ENCODE data around the gene UGT1A9. TPM values are rescaled to one million over a fixed set of nuclear protein-coding genes. Genes with fewer than 3 reads are reported as not detected.
A peak's percentile ranks its signal among the peaks of the same experiment; 100 is the strongest.

UGT1A9 gene
- total RNA-seq, 2 donors from 2014 or later = not detected

- H3K4me1 Mint-ChIP-seq = no peaks in the 10 kb centered on the region
- H3K36me3 Mint-ChIP-seq (ENCODE audit: low read depth) = no peaks in the 10 kb centered on the region
- Histone ChIP-seq H3K27me3 (ENCODE audit: control insufficient read depth, insufficient read depth, low read length, poor library complexity, severe bottlenecking) (no peaks in the 10 kb centered on the region), H3K4me1 (ENCODE audit: control insufficient read depth, insufficient read depth, low read length) (no peaks in the 10 kb centered on the region), H3K36me3 (ENCODE audit: control insufficient read depth, insufficient read depth, low read length) (no peaks in the 10 kb centered on the region), H3K9me3 (ENCODE audit: control insufficient read depth, low read length) (no peaks in the 10 kb centered on the region), H3K9ac (ENCODE audit: extremely low read depth, low read length, poor library complexity, severe bottlenecking) (no peak overlapping the region), H3K27ac (ENCODE audit: low read depth, low read length) (no peak overlapping the region), H3K4me3 (ENCODE audit: low read length) (no peak overlapping the region)
- H3K4me3 Mint-ChIP-seq = no peak overlapping the region
- no peaks in the 10 kb centered on the region for H3K9me3 Mint-ChIP-seq
- no peak for TF ChIP-seq CTCF (conservative IDR thresholded peaks at IDR 0.05)
- no peak overlapping the region for H3K27ac Mint-ChIP-seq
- DNase-seq = peak; percentile 13
- WGBS, 2 experiments (ENCODE audit: insufficient coverage in 1 of 2, insufficient read length in 1 of 2) = 92 to 100% methylated on average over 3 of the region's 3 CpGs
- H3K27me3 Mint-ChIP-seq (ENCODE audit: insufficient read depth) = peaks cover 8% of the 10 kb centered on the region
Observed at GRCh38 chr2:233813236-233814055, 141.7 kb downstream of the UGT1A9 start.

GRCh38 chr2:233814056-233814835 is 142.5 kb downstream of the UGT1A9 start:
- no peaks in the 10 kb centered on the region for H3K9me3 ChIP-seq (ENCODE audit: control insufficient read depth, low read length)
- H3K27ac Mint-ChIP-seq = no peak overlapping the region
- DNase-seq = peak; percentile 57
- no peak overlapping the region for H3K4me3 Mint-ChIP-seq
- H3K27ac ChIP-seq (ENCODE audit: low read depth, low read length) = no peak overlapping the region
- H3K36me3 ChIP-seq (ENCODE audit: control insufficient read depth, insufficient read depth, low read length) = no peaks in the 10 kb centered on the region
- H3K4me3 ChIP-seq (ENCODE audit: low read length) = no peak overlapping the region
- no peaks in the 10 kb centered on the region for H3K4me1 Mint-ChIP-seq
- WGBS, 2 experiments (ENCODE audit: insufficient coverage in 1 of 2, insufficient read length in 1 of 2) = 86% methylated on average over 2 of the region's 2 CpGs; no CpG with 5 or more reads in 1 of the 2 experiments
- H3K27me3 Mint-ChIP-seq (ENCODE audit: insufficient read depth) = peaks cover 8% of the 10 kb centered on the region
- H3K27me3 ChIP-seq (ENCODE audit: control insufficient read depth, insufficient read depth, low read length, poor library complexity, severe bottlenecking) = no peaks in the 10 kb centered on the region
- no peak overlapping the region for H3K9ac ChIP-seq (ENCODE audit: extremely low read depth, low read length, poor library complexity, severe bottlenecking)
- H3K9me3 Mint-ChIP-seq = no peaks in the 10 kb centered on the region
- no peaks in the 10 kb centered on the region for H3K36me3 Mint-ChIP-seq (ENCODE audit: low read depth)
- peak; percentile 15 for TF ChIP-seq CTCF (conservative IDR thresholded peaks at IDR 0.05)
- no peaks in the 10 kb centered on the region for H3K4me1 ChIP-seq (ENCODE audit: control insufficient read depth, insufficient read depth, low read length)

- TF ChIP-seq CTCF (conservative IDR thresholded peaks at IDR 0.05) = no peak
- H3K27ac Mint-ChIP-seq = no peak overlapping the region
- H3K27me3 Mint-ChIP-seq (ENCODE audit: insufficient read depth) = peaks cover 3% of the 10 kb centered on the region
- H3K36me3 ChIP-seq (ENCODE audit: control insufficient read depth, insufficient read depth, low read length) = no peaks in the 10 kb centered on the region
- no peak overlapping the region for H3K9ac ChIP-seq (ENCODE audit: extremely low read depth, low read length, poor library complexity, severe bottlenecking)
- 75 to 93% methylated on average over 1 to 6 of the region's 6 CpGs for WGBS, 2 experiments (ENCODE audit: insufficient coverage in 1 of 2, insufficient read length in 1 of 2)
- H3K9me3 Mint-ChIP-seq = no peaks in the 10 kb centered on the region
- no peaks in the 10 kb centered on the region for H3K4me1 Mint-ChIP-seq
- H3K4me1 ChIP-seq (ENCODE audit: control insufficient read depth, insufficient read depth, low read length) = no peaks in the 10 kb centered on the region
- no peaks in the 10 kb centered on the region for H3K9me3 ChIP-seq (ENCODE audit: control insufficient read depth, low read length)
- H3K4me3 Mint-ChIP-seq = no peak overlapping the region
- H3K27me3 ChIP-seq (ENCODE audit: control insufficient read depth, insufficient read depth, low read length, poor library complexity, severe bottlenecking) = no peaks in the 10 kb centered on the region
- H3K4me3 ChIP-seq (ENCODE audit: low read length) = no peak overlapping the region
- DNase-seq = no peak
- H3K27ac ChIP-seq (ENCODE audit: low read depth, low read length) = no peak overlapping the region
- no peaks in the 10 kb centered on the region for H3K36me3 Mint-ChIP-seq (ENCODE audit: low read depth)
Observed at GRCh38 chr2:233815861-233816260, 144.2 kb downstream of the UGT1A9 start.

Measured in endodermal cell (in vitro differentiated cells).